Suprapubic skin (tissue), 4 donors: ENCODE results near the gene TRIM25. TPM values are rescaled to one million over a fixed set of nuclear protein-coding genes. Genes with fewer than 3 reads are reported as not detected.

Experiments
- DNase-seq, 2 donors: peaks; one replicate each; pipeline ENCODE4 v3.0.0-alpha.2; 2019; ENCODE audit warnings: low spot score in 2 of 2
- H3K27ac ChIP-seq: fragments of 200-600 bp; sonication (generic); one replicate; pipeline ENCODE4 v1.5.1; 2019
- H3K27me3 ChIP-seq: fragments of 200-600 bp; sonication (generic); one replicate; pipeline ENCODE4 v1.5.1; 2019
- H3K36me3 ChIP-seq: fragments of 200-600 bp; sonication (generic); one replicate; pipeline ENCODE4 v1.5.1; 2019
- H3K4me1 ChIP-seq: fragments of 200-600 bp; sonication (generic); one replicate; pipeline ENCODE4 v1.5.1; 2019
- H3K4me3 ChIP-seq: fragments of 200-600 bp; sonication (generic); one replicate; pipeline ENCODE4 v1.5.1; 2019; ENCODE audit warnings: mild to moderate bottlenecking
- H3K9me3 ChIP-seq: fragments of 200-600 bp; sonication (generic); one replicate; pipeline ENCODE4 v1.5.1; 2019
- CTCF ChIP-seq, 2 donors: fragments of 200-600 bp in 1 of 2; fragments of 450-650 bp in 1 of 2; sonication (generic) in 1 of 2; IDR thresholded peaks; one replicate each; pipeline ENCODE4 v1.5.1; 2016 to 2019; ENCODE audit warnings: antibody characterized with exemption in 2 of 2, mild to moderate bottlenecking in 1 of 2, moderate library complexity in 1 of 2
- EP300 ChIP-seq: sonication (generic); formaldehyde crosslinking; IDR thresholded peaks from one replicate; pipeline ENCODE4 v1.6.1; 2017; ENCODE audit warnings: antibody characterized with exemption
- POLR2A ChIP-seq, 2 donors: fragments of 450-650 bp; IDR thresholded peaks; one replicate each; pipeline ENCODE4 v1.6.1; 2017; ENCODE audit warnings: antibody characterized with exemption in 2 of 2, mild to moderate bottlenecking in 2 of 2, moderate library complexity in 2 of 2
- POLR2AphosphoS5 ChIP-seq, 3 donors: sonication (generic); formaldehyde crosslinking; IDR thresholded peaks; one replicate each; pipeline ENCODE4 v1.6.1; 2017; ENCODE audit warnings: antibody characterized with exemption in 3 of 3
- WGBS: methylation state at CpG from one replicate; pipeline ENCODE4 v1.1.5; 2018; 5-methylcytosine and 5-hydroxymethylcytosine counted together
- total RNA-seq, 4 donors: library from RNA; depleted of rRNA; stranded (reverse); fragments of >200 nt; gene quantifications; one replicate each; pipeline ENCODE4 v1.1.0, GENCODE V29; 2016

Gene TRIM25
- total RNA-seq, 4 donors from 2014 or later, result 39.2 to 175 (median 55.9) TPM

GRCh38 chr17:56867948-56868376 lies 45.9 kb downstream of the TRIM25 start:
- no peak overlapping the region for H3K27ac ChIP-seq
- H3K9me3 ChIP-seq, result no peaks in the 10 kb centered on the region
- WGBS, result 26% methylated on average over 2 of the region's 2 CpGs
- peaks cover 3% of the 10 kb centered on the region for H3K36me3 ChIP-seq
- H3K4me1 ChIP-seq, result no peaks in the 10 kb centered on the region
- H3K4me3 ChIP-seq, result no peak overlapping the region
- TF ChIP-seq POLR2A (IDR thresholded peaks at IDR 0.05) (no peak), EP300 (no peak), POLR2AphosphoS5 (IDR thresholded peaks at IDR 0.05) (no peak), CTCF (IDR thresholded peaks at IDR 0.05) (no peak)
- DNase-seq, result no peak
- no peaks in the 10 kb centered on the region for H3K27me3 ChIP-seq

GRCh38 chr17:56866496-56866895 lies 47.4 kb downstream of the TRIM25 start:
- Histone ChIP-seq H3K4me3 (no peak overlapping the region), H3K27ac (no peak overlapping the region), H3K27me3 (no peaks in the 10 kb centered on the region), H3K4me1 (no peaks in the 10 kb centered on the region), H3K9me3 (no peaks in the 10 kb centered on the region), H3K36me3 (peaks cover 13% of the 10 kb centered on the region)
- TF ChIP-seq POLR2A (IDR thresholded peaks at IDR 0.05) (no peak), POLR2AphosphoS5 (IDR thresholded peaks at IDR 0.05) (no peak), EP300 (no peak), CTCF (IDR thresholded peaks at IDR 0.05) (no peak)
- DNase-seq, result no peak
- WGBS, result 61% methylated on average over 3 of the region's 3 CpGs

- peaks cover 16% of the 10 kb centered on the region for H3K36me3 ChIP-seq
- no peak for TF ChIP-seq POLR2AphosphoS5 (IDR thresholded peaks at IDR 0.05)
- no peak for TF ChIP-seq POLR2A (IDR thresholded peaks at IDR 0.05)
- no peak for TF ChIP-seq CTCF (IDR thresholded peaks at IDR 0.05)
- no peak for TF ChIP-seq EP300
- no peaks in the 10 kb centered on the region for H3K4me1 ChIP-seq
- H3K27me3 ChIP-seq, result no peaks in the 10 kb centered on the region
- no peak overlapping the region for H3K4me3 ChIP-seq
- H3K9me3 ChIP-seq, result no peaks in the 10 kb centered on the region
- no peak overlapping the region for H3K27ac ChIP-seq
- DNase-seq, result no peak
- WGBS, result 86% methylated on average over 5 of the region's 5 CpGs
Observed at GRCh38 chr17:56866076-56866475, 47.8 kb downstream of the TRIM25 start.

- TF ChIP-seq POLR2AphosphoS5 (IDR thresholded peaks at IDR 0.05), result no peak
- TF ChIP-seq CTCF (IDR thresholded peaks at IDR 0.05), result no peak
- no peak for TF ChIP-seq POLR2A (IDR thresholded peaks at IDR 0.05)
- Histone ChIP-seq H3K4me1 (no peaks in the 10 kb centered on the region), H3K36me3 (peaks cover 22% of the 10 kb centered on the region), H3K27ac (no peak overlapping the region), H3K9me3 (no peaks in the 10 kb centered on the region), H3K27me3 (no peaks in the 10 kb centered on the region), H3K4me3 (no peak overlapping the region)
- whole genome bisulfite sequencing, result 80% methylated on average over 3 of the region's 3 CpGs
- no peak for DNase-seq
Observed at GRCh38 chr17:56863974-56864373, 49.9 kb downstream of the TRIM25 start.

- TF ChIP-seq EP300 (no peak), CTCF (IDR thresholded peaks at IDR 0.05) (no peak), POLR2A (IDR thresholded peaks at IDR 0.05) (no peak), POLR2AphosphoS5 (IDR thresholded peaks at IDR 0.05) (no peak)
- whole genome bisulfite sequencing, result 96% methylated on average over 3 of the region's 3 CpGs
Observed at GRCh38 chr17:56861899-56862298, 52.0 kb downstream of the TRIM25 start.

More at GRCh38 chr17:56861899-56862298, 52.0 kb downstream of the TRIM25 start:
- no peaks in the 10 kb centered on the region for H3K9me3 ChIP-seq
- no peak for DNase-seq
- no peaks in the 10 kb centered on the region for H3K27me3 ChIP-seq
- H3K27ac ChIP-seq, result no peak overlapping the region
- no peaks in the 10 kb centered on the region for H3K4me1 ChIP-seq
- peaks cover 22% of the 10 kb centered on the region for H3K36me3 ChIP-seq
- H3K4me3 ChIP-seq, result no peak overlapping the region
